Activated T-cell treated with anti-CD3 and anti-CD28 coated beads for 4 hours (primary cell): Measurements from ENCODE around the gene RAB14.
"Not testable (repeated sequence)": the region's sequence is repeated elsewhere in the genome, so short reads cannot be mapped to it uniquely, and the experiment has no call there.

Experiments used
- DNase-seq: peaks from one replicate; pipeline ENCODE4 v3.0.0-alpha.2; 2020

Gene RAB14

DNA sequence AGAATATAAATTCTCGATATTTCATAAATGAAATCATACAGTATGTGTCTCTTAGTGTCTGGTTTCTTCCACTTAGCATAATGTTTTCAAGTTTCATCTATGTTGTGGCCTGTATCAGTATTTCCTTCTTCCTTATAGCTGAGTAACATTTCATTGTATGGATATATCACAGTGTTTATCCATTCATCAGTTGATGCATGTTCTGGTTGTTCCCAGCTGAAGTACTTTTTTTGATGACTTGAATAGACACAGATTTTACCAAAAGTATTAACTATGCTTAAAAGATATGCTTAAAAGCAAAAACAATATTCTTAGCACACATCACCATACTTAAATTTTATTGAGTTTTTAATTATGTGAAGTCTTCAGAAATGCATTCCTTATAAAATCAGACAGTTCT, 12.7 kb downstream of the RAB14 start:
- no peak for DNase-seq

DNA sequence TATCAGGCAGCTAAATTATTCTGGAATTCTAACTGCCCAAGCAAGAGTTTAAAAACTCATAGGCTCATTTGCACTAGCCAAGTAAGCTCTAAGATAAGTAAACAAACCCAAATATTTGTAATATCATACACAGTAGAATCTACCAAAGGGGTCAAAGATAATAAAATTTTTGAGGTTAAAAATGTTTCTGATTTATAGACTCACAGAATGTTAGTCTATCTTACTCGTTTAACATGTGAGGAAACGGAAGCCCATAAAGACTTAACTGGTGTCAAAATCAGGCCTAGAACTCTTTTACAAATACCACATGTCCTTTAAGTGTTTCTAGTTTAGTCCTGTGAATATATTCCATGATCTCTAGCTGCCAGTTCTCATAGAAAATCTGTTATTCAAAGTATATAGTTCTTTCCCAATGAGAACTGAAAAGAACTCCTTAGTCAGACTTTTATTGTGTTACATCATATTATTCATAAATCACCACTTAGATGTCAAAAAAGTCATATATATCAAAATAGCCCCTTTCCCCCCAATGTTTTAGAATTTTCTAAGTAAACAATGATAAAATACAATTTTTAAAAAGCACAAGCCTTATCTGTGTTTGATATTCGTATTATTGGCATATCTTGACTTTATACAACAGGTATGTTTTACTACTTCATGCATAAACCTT, 13.9 kb downstream of the RAB14 start:
- no peak for DNase-seq

DNA sequence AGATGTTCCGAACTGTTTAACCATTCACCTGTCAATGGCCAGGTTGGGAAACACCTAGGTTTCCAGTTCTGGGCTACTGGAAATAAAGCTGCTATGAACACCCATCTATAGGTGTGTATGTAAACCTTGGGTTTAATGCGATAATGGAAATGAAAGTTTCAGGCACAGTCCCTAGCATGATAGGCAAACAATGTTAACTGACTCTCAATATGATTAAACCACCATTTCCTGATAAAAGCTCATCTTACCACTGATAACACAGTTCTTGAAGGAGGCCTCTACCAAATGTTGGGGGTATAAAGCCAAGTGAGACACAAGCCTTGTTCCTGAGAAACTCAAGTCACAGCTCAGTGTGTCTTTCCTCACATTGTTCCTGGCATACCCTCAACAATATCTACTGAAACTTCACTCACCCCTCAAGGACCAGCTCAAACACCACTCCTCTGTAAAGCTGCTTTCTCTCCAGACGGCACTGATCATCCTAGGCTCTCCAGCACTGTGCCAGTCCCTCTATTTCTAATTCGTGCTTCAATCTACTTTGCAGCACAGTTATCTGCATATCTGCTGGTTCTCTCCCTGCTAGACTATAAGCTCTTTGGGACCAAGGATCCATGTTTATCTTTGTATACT, 15.8 kb downstream of the RAB14 start:
- DNase-seq, result no peak

DNA sequence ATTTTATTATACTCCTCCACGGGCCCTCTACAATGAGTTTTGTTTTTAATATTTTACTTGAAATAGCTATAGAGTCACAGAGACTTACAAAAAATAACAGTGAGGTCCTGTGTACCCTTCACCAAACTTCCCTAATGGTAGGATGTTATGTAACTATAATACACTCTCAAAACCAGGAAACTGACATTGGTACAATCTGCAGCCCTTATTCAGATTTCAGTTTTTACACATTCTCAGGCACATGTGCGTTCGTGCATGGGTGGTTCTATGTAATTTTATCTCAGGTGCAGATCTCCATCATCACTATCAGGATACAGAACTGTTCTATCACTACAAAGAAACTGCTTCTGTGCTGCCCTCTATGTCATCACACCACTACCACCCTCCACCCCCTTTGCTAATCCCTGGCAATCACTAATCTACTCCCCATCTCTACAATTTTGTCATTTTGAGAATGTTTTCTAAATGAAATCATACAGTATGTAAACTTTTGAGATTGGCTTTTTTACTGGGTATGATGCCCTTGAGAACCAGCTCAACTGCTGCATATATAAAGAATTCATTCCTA, 16.4 kb downstream of the RAB14 start:
- no peak for DNase-seq

DNA sequence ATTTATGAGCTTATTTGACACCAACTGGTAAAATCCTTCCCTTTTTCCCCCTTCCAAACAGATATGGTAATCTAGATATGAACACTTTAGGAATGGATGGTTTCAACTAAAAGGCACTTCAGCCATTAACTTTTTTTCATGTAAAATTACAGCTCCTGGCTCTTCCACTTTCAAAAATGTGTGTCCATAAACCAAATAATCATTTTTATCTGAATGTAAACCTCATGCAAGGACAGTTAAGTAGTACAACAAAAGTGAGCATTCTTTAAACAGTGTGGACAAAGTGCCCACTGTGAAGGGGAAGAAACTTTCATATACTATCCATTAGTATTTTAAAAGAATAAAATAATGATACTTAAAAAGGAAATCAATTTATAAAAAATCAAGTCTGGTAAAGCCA, 17.2 kb downstream of the RAB14 start:
- no peak for DNase-seq

DNA sequence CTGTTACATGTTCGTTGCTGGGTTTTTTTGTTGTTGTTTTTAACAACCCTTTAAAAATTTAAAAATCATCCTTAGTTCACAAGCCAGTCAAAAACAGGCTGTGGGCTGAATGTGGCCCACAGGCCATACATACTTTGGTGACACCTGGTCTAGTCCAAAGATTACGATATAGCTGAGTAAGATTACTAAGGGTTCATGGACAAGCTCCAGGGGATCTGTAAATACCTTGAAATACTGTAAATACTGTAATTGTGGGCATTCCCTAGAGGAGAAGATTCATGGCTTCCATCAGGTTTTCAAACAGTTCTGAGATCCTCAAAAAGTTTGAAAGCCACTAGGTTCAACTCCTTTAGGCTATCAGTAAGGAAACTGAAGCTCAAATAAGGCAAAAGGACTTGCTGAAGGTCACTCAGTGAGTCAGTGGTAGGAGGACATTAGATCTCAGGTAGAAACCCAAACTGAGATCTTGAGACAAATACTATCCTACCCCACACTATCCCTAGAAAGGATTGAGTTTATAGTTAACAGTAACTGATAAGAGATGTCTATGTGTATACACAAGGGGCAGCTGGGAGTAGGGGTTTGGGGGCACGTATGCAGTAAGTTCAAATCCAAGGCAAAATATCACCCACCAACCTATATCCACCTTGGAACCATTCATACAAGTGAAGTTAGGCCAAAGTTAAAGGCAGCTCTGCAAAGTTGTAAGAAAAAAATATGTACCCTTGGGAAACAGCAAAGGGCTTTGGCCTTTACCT, 17.8 kb downstream of the RAB14 start:
- DNase-seq, result no peak

DNA sequence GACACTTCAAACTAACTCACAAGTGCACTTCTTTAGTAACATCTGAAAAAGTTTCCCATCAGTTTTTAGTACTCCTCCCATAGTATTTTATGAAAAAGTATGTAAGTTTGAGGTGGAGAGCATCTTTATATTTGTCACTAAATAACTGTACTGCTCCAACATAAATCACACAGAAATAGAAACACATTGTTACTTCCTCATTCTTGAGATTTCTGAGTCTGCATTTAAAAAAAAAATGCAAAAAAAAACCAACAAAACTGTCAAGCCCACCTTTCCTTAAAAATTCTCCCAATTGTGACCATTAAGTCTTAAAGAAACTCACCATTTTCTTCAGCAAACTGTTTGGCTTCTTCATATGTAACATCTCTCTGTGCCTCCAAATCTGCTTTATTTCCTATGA, 18.7 kb downstream of the RAB14 start:
- no peak for DNase-seq

DNA sequence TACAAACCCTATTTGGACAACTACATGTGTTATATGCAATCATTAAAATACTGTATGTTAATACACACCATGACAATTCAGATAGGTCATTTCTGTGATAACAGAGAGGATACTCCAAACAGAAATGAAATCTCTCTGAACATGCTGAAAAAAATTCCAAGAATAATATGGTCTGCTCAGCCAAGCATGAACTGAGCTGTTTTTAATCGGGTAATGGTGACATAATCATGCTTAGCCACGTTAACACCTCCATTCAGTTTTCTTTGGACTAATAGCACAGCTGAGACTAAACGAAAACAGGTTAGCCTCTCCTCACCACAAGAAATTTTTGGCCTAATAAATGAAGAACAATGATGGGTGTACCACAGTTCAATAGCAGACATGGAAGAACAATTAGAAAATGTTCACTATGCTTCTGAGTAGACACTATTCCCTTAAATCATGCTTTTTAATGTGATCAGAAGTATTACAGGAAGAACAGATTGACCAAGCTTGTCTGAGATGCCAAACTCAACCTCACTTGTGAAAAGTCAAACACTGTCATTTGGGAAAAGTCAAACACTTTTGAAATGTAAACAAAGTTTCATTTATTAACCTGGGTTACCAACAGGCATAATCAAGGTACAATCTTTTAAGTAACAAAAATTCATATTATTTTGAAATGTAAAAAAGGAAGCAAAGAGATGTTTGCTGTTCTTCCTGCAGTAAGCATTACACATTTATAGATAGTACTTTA, 19.4 kb downstream of the RAB14 start:
- DNase-seq, result no peak

DNA sequence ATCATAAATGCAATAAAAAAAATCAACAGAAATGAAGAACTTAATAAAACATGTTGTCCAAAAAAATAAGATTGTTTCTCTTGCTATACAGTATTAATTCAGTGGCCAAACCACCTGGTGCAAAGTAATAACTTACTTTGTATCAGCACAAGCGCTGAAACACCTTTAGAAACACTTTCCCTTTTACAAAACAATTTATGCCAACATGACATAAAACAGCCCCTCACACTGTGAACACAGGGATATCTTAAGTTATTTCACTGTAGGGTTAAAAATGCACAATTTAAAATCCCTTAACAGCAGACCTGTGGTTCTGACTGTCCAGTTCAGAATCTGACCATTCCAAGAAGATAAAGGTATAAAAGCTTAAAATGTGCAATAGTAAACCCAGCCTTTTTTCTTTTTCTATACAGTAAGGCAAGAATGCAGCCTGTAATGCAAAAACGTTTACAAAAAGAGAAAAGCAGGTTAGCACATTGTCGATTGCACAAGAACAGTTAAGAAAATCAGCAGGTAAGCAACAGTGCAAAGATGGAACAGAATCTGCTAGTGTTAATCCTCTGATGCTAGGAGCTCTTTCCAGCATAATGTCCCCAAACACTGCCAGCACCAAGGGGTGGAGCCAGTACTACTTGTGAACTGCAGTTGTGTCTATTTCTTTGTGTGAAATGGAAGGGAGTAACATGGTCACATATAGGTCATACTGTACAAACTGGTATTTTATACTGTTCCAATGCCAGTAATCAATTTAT, 21.6 kb downstream of the RAB14 start:
- DNase-seq, result no peak

DNA sequence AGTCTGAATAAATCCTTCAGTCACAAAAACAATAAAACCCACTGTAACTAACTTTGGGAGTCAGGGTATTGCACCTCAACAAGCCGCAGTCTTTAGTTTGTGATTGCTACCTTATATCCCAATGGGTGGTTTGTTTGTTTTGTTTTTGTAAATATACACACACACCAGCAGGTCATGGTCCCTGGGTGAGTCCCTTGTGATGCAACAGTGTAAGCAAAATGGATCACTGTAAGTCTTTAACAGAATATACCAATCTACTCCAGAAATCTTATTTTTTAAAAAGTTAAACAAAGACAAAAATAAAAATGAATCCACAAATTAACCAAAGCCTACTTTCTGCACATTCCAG, 22.3 kb downstream of the RAB14 start:
- DNase-seq, result not testable (repeated sequence)

DNA sequence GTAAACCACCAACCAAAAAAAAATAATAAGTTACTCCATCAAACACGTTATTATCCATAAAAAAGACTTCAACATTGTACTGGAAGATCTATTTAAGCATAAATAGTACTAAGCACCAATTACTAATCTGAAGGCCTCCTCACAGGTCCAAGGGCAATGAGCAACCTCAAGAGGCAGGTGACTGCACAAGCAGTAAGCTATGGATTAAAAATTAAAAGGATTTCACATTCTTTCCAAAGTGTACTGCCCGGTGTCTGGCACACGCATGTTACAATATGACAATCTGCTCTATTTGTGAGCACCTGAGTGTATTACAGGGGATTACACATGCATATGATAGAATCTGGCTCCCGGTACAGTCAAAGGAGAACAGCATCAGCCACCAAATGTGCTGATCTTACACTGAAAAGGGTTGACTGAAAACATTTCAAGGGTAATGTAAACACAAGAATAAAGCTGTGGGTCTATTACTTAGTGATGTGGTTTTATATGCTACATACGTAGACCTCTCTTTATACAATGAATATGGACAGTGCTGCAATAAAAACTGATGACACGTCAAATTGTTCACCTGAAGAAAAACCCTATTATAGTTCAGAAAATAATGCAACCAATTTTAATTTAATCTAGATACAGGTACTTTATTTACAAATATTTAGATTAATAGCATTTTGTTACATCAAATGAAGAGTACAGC, 22.8 kb downstream of the RAB14 start:
- DNase-seq, result no peak

DNA sequence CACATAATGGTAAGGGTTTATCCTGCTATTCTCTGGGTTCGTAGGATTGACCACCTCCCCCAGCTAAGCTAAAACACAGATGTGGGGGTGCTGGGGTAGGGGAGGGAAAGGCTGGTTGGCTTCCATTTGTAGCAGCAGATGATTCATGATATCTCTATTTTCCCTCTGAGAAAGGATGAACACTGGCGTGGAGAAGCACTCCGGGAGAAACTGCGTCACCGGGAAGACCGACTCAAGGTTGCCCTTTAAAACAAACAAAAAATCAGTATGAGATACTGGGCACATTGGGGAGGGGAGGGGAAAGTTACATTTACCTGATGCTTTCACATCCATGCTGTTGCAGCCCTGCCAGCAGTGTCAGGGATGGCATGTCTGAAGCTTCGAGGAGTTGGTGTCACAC, 28.2 kb downstream of the RAB14 start:
- no peak for DNase-seq

DNA sequence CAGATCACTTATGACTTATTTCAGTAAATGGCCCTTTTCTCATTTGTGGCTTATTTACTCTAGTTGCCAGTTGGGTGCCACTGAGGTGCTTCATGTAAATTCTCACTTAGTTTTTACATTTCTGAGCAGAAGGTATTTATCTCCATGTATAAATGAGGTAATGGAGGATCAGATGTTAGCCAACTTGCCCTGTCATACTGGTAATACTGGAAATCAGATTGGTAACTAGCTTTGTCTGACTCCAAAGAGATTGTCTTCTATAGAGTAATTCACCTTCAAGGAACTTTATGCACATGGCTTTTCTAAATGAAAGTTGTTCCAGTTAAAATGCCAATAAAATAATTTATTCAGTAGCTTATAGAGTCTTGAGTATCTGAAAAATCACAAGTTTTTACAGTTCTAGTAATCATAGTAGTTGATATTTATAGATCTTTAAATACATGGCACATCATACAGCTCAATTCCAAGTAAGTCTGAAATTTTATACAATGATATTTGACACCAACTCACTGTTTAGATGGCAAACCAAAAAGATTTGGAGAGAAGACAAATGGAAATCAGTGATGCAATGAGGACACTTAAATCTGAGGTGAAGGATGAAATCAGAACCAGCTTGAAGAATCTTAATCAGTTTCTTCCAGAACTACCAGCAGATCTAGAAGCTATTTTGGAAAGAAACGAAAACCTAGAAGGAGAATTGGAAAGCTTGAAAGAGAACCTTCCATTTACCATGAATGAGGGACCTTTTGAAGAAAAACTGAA, 28.8 kb downstream of the RAB14 start:
- no peak for DNase-seq

DNA sequence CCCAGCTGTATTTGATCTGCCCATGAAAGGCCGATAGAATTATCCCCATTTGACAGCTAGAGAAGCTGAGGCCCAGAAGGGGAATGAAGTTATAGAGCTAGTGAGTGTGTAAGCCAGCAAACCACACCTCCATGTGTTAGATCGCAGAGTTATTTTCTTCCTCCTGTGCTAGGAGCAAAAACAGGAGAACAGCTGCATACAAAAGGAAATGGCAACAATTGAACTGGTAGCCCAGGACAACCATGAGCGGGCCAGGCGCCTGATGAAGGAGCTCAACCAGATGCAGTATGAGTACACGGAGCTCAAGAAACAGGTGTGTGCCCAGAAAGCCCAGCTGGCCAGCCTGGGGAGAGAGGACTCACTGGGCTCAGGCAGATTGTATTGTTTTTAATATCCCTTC, 30.4 kb downstream of the RAB14 start:
- no peak for DNase-seq

DNA sequence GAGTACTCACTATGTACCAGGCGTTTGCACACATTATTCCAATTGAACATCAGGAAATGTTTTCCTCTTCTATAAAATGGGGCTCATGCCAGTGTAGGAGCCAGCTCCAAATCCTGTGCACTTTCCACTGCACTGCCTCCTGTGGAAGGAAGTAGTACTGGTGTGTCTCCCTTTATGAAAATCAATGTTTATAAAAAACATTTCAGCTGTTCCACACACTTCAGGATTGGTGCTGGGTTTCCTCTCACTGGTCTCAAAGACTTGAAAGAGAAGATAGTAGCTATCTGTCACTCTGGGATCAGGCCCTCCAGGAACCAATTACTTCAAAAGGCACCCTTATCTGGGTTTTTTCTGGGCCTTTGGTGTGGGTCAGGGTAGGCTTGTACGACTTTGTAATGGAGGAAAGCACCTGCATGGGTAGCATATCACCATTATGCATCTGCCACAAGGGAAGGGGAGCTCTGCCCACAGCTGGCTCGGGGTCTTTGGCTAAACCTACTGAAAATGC, 32.5 kb downstream of the RAB14 start:
- DNase-seq, result no peak

DNA sequence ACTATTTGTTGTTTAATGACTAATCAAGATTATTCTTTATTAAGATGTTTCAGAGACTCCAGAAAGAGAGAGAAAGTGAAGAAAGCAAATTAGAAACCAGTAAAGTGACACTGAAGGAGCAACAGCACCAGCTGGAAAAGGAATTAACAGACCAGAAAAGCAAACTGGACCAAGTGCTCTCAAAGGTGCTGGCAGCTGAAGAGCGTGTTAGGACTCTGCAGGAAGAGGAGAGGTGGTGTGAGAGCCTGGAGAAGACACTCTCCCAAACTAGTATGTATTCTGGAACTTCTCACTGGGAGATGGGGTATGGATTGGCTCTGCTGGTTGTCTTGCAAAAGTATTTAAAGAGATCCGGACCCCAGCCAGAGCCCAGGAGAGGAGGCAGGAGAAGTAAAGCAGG, 33.6 kb downstream of the RAB14 start:
- no peak for DNase-seq

DNA sequence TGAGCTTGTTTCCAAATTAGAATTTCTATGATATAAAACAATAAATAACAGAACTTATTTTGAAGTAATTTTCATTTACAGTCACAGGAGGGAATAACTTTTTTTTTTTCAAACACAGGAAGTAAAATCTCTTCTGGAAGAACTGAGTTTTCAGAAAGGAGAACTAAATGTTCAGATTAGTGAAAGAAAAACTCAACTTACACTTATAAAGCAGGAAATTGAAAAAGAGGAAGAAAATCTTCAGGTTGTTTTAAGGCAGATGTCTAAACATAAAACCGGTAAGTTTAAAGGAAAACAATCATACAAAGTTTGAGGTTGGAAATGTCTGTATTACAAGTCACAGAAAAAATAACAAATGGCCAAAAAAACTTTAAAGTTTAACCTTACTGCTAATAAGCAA, 41.6 kb downstream of the RAB14 start:
- DNase-seq, result no peak

DNA sequence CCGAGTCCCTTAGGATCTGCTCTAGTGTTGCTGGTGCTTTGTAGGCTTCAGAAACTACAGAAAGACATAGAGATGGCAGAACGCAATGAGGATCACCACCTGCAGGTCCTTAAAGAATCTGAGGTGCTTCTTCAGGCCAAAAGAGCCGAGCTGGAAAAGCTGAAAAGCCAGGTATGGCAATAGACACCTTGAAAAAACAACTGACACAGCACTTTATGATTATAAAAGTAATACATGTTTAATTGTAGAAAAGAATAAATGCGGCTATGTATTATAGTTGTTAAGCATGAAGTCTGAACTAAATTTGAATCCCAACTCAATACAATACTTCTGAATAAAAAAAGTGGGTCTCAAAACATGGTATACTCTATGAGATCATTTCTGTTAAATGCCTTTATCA, 43.7 kb downstream of the RAB14 start:
- DNase-seq, result no peak

DNA sequence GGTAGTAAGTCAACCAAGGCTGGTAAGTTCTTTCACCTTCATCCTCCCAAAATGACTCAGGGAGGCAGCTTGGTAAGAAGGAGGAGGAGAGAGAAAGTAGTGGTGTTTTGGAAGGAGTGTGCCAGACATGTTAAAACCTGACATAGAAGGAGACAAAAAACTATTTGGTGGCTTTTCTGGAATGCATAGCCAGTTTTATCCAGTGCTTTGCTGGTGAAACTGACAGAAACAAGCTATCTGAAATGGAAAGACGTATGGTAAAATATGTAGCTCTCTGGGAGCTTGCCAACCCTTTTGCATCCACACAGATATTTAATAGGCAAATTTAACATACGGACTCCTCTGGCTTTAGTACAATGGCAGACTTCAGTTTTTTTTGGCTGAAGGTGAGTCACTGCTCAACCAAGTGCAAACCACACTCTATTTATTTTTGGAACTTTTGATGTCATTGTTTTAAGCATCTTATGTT, 45.4 kb downstream of the RAB14 start:
- DNase-seq, result no peak

DNA sequence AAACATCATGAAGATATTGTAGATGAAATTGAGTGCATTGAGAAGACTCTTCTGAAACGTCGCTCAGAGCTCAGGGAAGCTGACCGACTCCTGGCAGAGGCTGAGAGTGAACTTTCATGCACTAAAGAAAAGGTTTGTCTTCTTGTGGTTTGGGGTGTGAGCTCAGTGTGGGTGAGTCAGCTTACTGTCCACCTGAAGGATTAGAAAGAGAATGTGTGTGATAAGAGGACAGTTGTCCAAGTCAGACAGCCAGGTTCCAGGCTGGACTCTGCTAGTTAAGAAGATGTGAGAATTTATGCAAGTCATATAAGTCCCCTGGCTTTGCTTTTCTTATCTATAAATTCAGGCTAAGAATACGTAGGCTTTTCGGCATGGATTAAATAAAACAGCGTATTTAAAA, 46.9 kb downstream of the RAB14 start:
- no peak for DNase-seq

DNA sequence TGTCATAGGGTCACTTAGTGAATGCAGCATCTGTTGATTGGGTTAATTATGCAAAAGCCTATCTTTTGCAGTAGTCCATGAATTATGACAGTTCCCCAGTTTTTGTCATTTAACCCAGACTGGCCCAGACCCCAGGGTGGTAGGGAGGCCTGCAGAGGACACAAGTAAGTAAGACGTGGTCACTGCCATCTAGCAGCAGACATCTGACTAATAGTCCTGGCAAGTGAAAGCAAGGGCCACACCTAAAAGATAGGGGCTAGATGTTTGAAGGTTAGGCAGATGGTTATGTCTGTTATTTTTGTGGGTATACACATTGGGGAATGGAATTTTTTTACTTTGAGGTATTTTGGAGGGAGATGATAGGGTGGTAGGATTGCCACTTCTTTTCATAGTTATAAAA, 48.0 kb downstream of the RAB14 start:
- no peak for DNase-seq
